Measurements from ENCODE around the gene ANO10. TPM values are rescaled to one million over a fixed set of nuclear protein-coding genes. Genes with fewer than 3 reads are reported as not detected.

ANO10 gene
- total and polyA plus RNA-seq, 11 donors = 8.3 to 29.8 (median 15.8) TPM

DNA sequence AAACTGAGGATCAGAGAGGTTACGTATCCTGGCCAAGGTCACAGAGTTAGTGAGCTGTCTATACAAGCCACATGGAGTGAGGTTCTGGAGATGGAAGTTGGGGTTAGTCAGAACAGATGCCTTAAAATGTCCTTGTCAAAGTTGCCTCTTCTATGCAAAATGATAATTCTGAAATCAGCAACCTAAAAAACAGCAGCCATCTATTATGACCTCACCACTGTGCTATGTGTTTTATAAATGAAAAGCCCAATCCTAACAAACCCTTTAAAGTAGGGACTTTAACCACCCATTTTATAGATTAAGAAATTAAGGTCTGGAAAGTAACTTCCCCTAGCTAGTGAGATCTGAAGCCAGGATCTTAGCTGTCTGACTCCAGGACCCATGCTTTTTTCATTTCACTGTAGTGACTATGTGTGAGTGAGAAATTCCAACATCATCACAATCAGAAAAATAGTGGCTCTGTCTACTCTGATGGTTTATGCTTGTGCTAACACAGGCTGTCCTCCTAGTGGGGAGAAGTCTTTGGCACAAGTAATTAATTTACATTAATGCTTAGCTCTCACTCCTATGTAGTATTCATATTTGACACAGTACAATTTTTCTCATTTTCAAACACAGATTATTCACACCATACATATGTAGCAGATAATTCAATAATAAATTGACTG is 143.6 kb downstream of the ANO10 start:
- no peaks in the 10 kb centered on the region for H3K9me3 ChIP-seq
- no peak overlapping the region for H3K4me3 ChIP-seq
- no peaks in the 10 kb centered on the region for H3K36me3 ChIP-seq
- DNase-seq = no peak
- H3K27ac ChIP-seq = peak overlapping the region in 10 of 12 donors; percentile 7 to 80 (median 56)
- TF ChIP-seq POLR2A (IDR thresholded peaks at IDR 0.05) = no peak
- TF ChIP-seq, protein P1, sequence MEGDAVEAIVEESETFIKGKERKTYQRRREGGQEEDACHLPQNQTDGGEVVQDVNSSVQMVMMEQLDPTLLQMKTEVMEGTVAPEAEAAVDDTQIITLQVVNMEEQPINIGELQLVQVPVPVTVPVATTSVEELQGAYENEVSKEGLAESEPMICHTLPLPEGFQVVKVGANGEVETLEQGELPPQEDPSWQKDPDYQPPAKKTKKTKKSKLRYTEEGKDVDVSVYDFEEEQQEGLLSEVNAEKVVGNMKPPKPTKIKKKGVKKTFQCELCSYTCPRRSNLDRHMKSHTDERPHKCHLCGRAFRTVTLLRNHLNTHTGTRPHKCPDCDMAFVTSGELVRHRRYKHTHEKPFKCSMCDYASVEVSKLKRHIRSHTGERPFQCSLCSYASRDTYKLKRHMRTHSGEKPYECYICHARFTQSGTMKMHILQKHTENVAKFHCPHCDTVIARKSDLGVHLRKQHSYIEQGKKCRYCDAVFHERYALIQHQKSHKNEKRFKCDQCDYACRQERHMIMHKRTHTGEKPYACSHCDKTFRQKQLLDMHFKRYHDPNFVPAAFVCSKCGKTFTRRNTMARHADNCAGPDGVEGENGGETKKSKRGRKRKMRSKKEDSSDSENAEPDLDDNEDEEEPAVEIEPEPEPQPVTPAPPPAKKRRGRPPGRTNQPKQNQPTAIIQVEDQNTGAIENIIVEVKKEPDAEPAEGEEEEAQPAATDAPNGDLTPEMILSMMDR (IDR thresholded peaks at IDR 0.05) = no peak
- no peaks in the 10 kb centered on the region for H3K27me3 ChIP-seq
- intact Hi-C loops (cut with DNase I) = loop anchor here in 2 of 10 donors (5.0 to 10.0 kb wide), 2 partner anchors 83 to 86 kb away; no protein-coding TSS in a partner anchor
- whole genome bisulfite sequencing, 4 donors = 86 to 100% (median 90%) methylated on average over 1 of the region's 1 CpG
- peaks cover 0 to 21% (median 6%) of the 10 kb centered on the region in 12 donors for H3K4me1 ChIP-seq
- ATAC-seq = peak in 1 of 4 donors; percentile 5

- H3K4me3 ChIP-seq = no peak overlapping the region
- H3K9me3 ChIP-seq = no peaks in the 10 kb centered on the region
- ATAC-seq = peak; percentile 42 to 97 (median 73)
- H3K36me3 ChIP-seq = no peaks in the 10 kb centered on the region
- H3K27ac ChIP-seq = peak overlapping the region in 10 of 12 donors; percentile 38 to 80 (median 58)
- WGBS, 4 donors = 62 to 71% (median 67%) methylated on average over 6 of the region's 6 CpGs
- H3K27me3 ChIP-seq = no peaks in the 10 kb centered on the region
- H3K4me1 ChIP-seq = peaks cover 0 to 21% (median 6%) of the 10 kb centered on the region in 12 donors
- intact Hi-C loops (cut with DNase I) = loop anchor here in 2 of 10 donors (5.0 to 10.0 kb wide), 2 partner anchors 83 to 85 kb away; no protein-coding TSS in a partner anchor
- TF ChIP-seq, protein P1 (IDR thresholded peaks at IDR 0.05) = no peak
- no peak for TF ChIP-seq POLR2A (IDR thresholded peaks at IDR 0.05)
- peak in 4 of 5 donors; percentile 27 to 61 (median 48) for DNase-seq
Observed at GRCh38 chr3:43477600-43477999, 144.2 kb downstream of the ANO10 start.

- no peaks in the 10 kb centered on the region for H3K36me3 ChIP-seq
- no peak for TF ChIP-seq POLR2A (IDR thresholded peaks at IDR 0.05)
- TF ChIP-seq, protein P1 (IDR thresholded peaks at IDR 0.05) = no peak
- DNase-seq (no peak), ATAC-seq (no peak)
- H3K27me3 ChIP-seq = no peaks in the 10 kb centered on the region
- WGBS, 4 donors = 92 to 96% (median 94%) methylated on average over 1 of the region's 1 CpG
- H3K9me3 ChIP-seq = no peaks in the 10 kb centered on the region
- H3K4me3 ChIP-seq = no peak overlapping the region
- H3K27ac ChIP-seq = no peak overlapping the region
- intact Hi-C loops (cut with DNase I) = loop anchor here in 1 of 10 donors (10.0 kb wide), 1 partner anchor 79 kb away; no protein-coding TSS in a partner anchor
- H3K4me1 ChIP-seq = peaks cover 0 to 19% (median 6%) of the 10 kb centered on the region in 12 donors
Observed at GRCh38 chr3:43473737-43474136, 148.1 kb downstream of the ANO10 start.

DNA sequence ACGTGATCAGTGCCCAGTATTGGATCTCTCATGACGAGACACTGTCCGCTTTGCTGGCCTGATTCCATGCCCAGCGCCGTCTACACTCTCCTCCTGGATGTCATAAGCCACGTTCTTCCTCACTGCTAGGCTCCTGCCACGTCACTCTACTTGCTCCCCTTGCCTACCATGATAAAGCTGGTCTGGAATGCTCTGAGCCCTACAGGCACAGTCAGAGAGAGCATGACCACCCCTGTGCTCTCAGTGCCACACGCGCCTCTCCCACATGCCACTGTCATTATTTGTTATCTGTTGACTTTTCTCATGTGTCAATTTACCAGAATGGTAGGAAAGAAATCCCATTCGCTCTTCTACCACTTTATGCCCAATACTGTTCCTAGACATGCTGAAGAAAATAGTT is 148.6 kb downstream of the ANO10 start:
- TF ChIP-seq, protein P1 (IDR thresholded peaks at IDR 0.05) = no peak
- no peak for TF ChIP-seq POLR2A (IDR thresholded peaks at IDR 0.05)

More for the DNA sequence above, 148.6 kb downstream of the ANO10 start:
- DNase-seq = no peak
- Histone ChIP-seq H3K36me3 (no peaks in the 10 kb centered on the region), H3K4me3 (no peak overlapping the region), H3K27ac (no peak overlapping the region), H3K27me3 (no peaks in the 10 kb centered on the region), H3K9me3 (no peaks in the 10 kb centered on the region), H3K4me1 (peaks cover 0 to 14% (median 4%) of the 10 kb centered on the region in 12 donors)
- WGBS, 4 donors = 95 to 96% (median 95%) methylated on average over 10 of the region's 10 CpGs
- intact Hi-C loops (cut with DNase I) = loop anchor here in 1 of 10 donors (10.0 kb wide), 1 partner anchor 78 kb away; no protein-coding TSS in a partner anchor
- ATAC-seq = no peak

All from heart left ventricle (tissue), 16 donors.